Measurements from ENCODE around the gene ZBTB20. TPM values are rescaled to one million over a fixed set of nuclear protein-coding genes. Genes with fewer than 3 reads are reported as not detected.

The ZBTB20 gene
- total RNA-seq, 3 donors from 2014 or later: 62.9 to 150 (median 109) TPM

DNA sequence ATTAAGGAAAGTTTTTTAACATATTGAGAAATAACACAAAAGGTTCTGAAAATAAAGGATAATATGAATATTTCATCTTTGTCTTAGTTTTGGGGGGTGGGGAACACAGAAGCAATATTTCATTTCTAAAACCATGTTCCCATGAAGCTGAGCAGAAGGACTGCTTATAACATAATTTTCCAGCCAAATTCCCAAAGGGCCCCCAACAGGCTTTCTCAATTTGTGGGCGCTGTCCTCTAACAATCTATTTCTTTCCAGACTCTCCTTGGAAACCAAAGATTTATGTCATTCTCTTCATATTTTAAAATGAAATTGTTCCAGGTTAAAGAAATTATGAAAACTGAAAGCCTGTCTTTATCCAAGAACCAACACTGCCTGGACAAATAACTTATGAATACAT lies 273.5 kb downstream of the ZBTB20 start:
- Histone ChIP-seq H3K9me3 (no peaks in the 10 kb centered on the region), H3K4me1 (peaks cover 0 to 7% of the 10 kb centered on the region in 2 donors), H3K27ac (no peak overlapping the region), H3K4me3 (no peak overlapping the region), H3K36me3 (no peaks in the 10 kb centered on the region), H3K27me3 (no peaks in the 10 kb centered on the region)
- intact Hi-C loops (cut with DNase I; ENCODE audit: low total_unique reads): no loop called here
- TF ChIP-seq, protein P1, sequence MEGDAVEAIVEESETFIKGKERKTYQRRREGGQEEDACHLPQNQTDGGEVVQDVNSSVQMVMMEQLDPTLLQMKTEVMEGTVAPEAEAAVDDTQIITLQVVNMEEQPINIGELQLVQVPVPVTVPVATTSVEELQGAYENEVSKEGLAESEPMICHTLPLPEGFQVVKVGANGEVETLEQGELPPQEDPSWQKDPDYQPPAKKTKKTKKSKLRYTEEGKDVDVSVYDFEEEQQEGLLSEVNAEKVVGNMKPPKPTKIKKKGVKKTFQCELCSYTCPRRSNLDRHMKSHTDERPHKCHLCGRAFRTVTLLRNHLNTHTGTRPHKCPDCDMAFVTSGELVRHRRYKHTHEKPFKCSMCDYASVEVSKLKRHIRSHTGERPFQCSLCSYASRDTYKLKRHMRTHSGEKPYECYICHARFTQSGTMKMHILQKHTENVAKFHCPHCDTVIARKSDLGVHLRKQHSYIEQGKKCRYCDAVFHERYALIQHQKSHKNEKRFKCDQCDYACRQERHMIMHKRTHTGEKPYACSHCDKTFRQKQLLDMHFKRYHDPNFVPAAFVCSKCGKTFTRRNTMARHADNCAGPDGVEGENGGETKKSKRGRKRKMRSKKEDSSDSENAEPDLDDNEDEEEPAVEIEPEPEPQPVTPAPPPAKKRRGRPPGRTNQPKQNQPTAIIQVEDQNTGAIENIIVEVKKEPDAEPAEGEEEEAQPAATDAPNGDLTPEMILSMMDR (IDR thresholded peaks at IDR 0.05): no peak
- no peak for TF ChIP-seq POLR2AphosphoS5 (IDR thresholded peaks at IDR 0.05)
- TF ChIP-seq POLR2A (IDR thresholded peaks at IDR 0.05): no peak
- DNase-seq (ENCODE audit: low spot score in 2 of 2): no peak

DNA sequence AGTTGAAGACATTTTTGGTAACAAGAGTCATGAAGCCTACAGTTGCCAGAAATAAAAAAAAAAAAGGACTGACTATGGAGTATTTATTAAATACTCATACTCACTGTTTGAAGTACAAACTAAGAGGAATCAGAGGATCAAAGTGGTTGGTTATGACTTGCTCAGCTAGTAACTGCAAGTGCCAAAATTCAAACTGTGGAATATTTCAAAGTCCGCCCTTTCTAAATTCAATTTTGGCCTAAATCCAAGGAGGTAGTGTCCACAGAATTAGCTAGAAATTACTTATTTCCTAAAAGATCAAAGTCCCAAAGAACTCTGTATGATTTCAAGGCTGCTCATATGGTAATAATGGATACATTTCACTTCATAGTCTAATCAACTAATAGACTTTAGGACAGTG lies 274.5 kb downstream of the ZBTB20 start:
- TF ChIP-seq POLR2AphosphoS5 (IDR thresholded peaks at IDR 0.05) (no peak), POLR2A (IDR thresholded peaks at IDR 0.05) (no peak)
- TF ChIP-seq, protein P1 (IDR thresholded peaks at IDR 0.05): no peak
- Histone ChIP-seq H3K27me3 (no peaks in the 10 kb centered on the region), H3K4me1 (peaks cover 0 to 7% of the 10 kb centered on the region in 2 donors), H3K4me3 (no peak overlapping the region), H3K9me3 (no peaks in the 10 kb centered on the region), H3K36me3 (no peaks in the 10 kb centered on the region), H3K27ac (peak overlapping the region; percentile 4 to 30)
- intact Hi-C loops (cut with DNase I; ENCODE audit: low total_unique reads): no loop called here
- no peak for DNase-seq (ENCODE audit: low spot score in 2 of 2)

DNA sequence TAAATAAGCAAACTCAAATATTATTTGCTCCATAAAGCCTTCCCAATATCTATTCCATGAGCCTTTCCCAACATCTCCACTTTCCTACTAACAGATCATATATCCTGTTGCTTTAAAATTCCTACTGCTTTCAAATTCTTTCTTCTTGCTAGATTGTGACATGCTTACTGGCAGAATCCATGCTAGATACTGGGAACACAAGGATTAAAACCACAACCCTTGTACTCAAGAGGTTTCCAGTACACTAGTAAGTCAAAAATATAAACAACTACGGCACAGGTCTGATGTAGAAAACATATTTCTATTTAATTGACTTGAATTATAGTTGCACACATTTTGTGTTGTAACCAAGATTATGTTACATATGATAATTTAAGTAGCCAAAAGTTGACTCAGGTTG lies 275.0 kb downstream of the ZBTB20 start:
- no peak overlapping the region for H3K4me3 ChIP-seq
- peak overlapping the region; percentile 4 to 30 for H3K27ac ChIP-seq
- H3K9me3 ChIP-seq: no peaks in the 10 kb centered on the region
- intact Hi-C loops (cut with DNase I; ENCODE audit: low total_unique reads): no loop called here
- no peaks in the 10 kb centered on the region for H3K36me3 ChIP-seq
- no peak for DNase-seq (ENCODE audit: low spot score in 2 of 2)
- TF ChIP-seq POLR2AphosphoS5 (IDR thresholded peaks at IDR 0.05): no peak
- TF ChIP-seq, protein P1 (IDR thresholded peaks at IDR 0.05): no peak
- TF ChIP-seq POLR2A (IDR thresholded peaks at IDR 0.05): no peak
- peaks cover 0 to 7% of the 10 kb centered on the region in 2 donors for H3K4me1 ChIP-seq
- no peaks in the 10 kb centered on the region for H3K27me3 ChIP-seq

DNA sequence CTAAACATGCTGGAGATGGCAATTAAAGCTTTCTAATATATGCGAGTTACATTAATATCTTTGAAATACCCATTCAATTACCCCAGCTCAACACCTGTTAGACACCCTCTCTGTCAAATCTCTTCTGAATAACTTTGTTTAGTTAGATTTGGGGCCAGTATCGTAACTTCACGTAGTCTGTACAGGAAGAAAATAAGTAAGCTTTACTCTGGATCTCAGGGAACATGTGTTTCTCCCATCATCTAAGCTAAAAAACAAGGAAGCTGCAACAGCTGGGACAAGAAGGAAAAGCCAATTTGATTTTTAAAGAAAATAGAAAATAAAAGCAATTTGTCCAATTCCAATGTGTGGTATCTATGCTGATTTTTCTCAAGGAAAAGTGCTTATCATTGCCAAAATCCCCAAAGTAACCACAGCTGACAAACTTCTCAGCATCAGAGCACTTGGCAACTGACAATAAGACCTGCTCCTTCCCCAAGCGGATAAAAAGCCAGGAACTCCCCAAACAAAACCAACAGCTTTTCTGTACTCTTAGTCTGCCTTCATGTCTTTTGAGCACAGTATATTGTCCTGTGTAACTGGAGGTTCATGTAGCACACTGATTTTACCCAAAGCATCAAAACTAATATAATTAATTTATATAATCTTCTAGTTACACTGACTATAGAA lies 279.1 kb downstream of the ZBTB20 start:
- DNase-seq (ENCODE audit: low spot score in 2 of 2): no peak
- Histone ChIP-seq H3K9me3 (no peaks in the 10 kb centered on the region), H3K36me3 (no peaks in the 10 kb centered on the region), H3K27ac (no peak overlapping the region), H3K27me3 (no peaks in the 10 kb centered on the region), H3K4me3 (no peak overlapping the region), H3K4me1 (peaks cover 0 to 7% of the 10 kb centered on the region in 2 donors)
- TF ChIP-seq POLR2A (IDR thresholded peaks at IDR 0.05): no peak
- TF ChIP-seq, protein P1 (IDR thresholded peaks at IDR 0.05): no peak
- no peak for TF ChIP-seq POLR2AphosphoS5 (IDR thresholded peaks at IDR 0.05)
- intact Hi-C loops (cut with DNase I; ENCODE audit: low total_unique reads): no loop called here

DNA sequence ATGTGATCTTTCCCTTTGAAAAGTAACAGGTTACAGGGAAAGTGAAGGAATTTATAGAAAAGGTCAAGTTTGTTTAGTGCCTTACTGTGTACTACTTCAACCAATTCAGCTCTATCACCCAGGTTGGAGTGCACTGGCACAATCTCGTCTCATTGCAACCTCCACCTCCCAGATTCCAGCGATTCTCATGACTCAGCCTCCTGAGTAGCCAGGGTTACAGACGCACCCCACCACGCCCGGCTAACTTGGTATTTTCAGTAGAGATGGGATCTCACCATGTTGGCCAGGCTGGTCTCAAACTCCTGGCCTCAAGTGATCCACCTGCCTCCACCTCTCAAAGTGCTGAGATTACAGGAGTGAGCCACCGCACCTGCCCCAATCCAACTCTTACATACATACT lies 279.7 kb downstream of the ZBTB20 start:
- no peak for TF ChIP-seq POLR2A (IDR thresholded peaks at IDR 0.05)
- TF ChIP-seq, protein P1 (IDR thresholded peaks at IDR 0.05): no peak
- TF ChIP-seq POLR2AphosphoS5 (IDR thresholded peaks at IDR 0.05): no peak
- intact Hi-C loops (cut with DNase I; ENCODE audit: low total_unique reads): no loop called here

More for the DNA sequence above, 279.7 kb downstream of the ZBTB20 start:
- Histone ChIP-seq H3K27me3 (no peaks in the 10 kb centered on the region), H3K27ac (no peak overlapping the region), H3K36me3 (no peaks in the 10 kb centered on the region), H3K9me3 (no peaks in the 10 kb centered on the region), H3K4me3 (no peak overlapping the region), H3K4me1 (peaks cover 0 to 7% of the 10 kb centered on the region in 2 donors)
- no peak for DNase-seq (ENCODE audit: low spot score in 2 of 2)
